AG20443 (cell line): ENCODE data around the gene SERGEF.
A peak's percentile ranks its signal among the peaks of the same experiment; 100 is the strongest.
"Not testable (repeated sequence)": the region's sequence is repeated elsewhere in the genome, so short reads cannot be mapped to it uniquely, and the experiment has no call there.

Experiments used
- DNase-seq: peaks from one replicate; pipeline ENCODE4 v3.0.0; 2012; ENCODE audit warnings: low spot score, mixed read lengths

Gene SERGEF

GRCh38 chr11:18000760-18001159 lies 12.1 kb downstream of the SERGEF start:
- DNase-seq = no peak

GRCh38 chr11:18000128-18000527 lies 12.7 kb downstream of the SERGEF start:
- not testable (repeated sequence) for DNase-seq

GRCh38 chr11:17992916-17993315 lies 19.9 kb downstream of the SERGEF start:
- no peak for DNase-seq

GRCh38 chr11:17991783-17992433 lies 20.9 kb downstream of the SERGEF start:
- DNase-seq = peak; percentile 74

GRCh38 chr11:17989306-17989705 lies 23.5 kb downstream of the SERGEF start:
- DNase-seq = no peak

- DNase-seq = no peak
Measured at GRCh38 chr11:17988465-17988864, 24.4 kb downstream of the SERGEF start.

GRCh38 chr11:17987826-17988225 lies 25.0 kb downstream of the SERGEF start:
- DNase-seq = no peak

- DNase-seq = no peak
Measured at GRCh38 chr11:17986711-17987220, 26.1 kb downstream of the SERGEF start.

GRCh38 chr11:17986007-17986710 lies 26.7 kb downstream of the SERGEF start:
- peak; percentile 90 for DNase-seq

GRCh38 chr11:17985517-17985916 lies 27.3 kb downstream of the SERGEF start:
- DNase-seq = peak; percentile 21

- no peak for DNase-seq
Measured at GRCh38 chr11:17983569-17983968, 29.3 kb downstream of the SERGEF start.

- peak; percentile 57 for DNase-seq
Measured at GRCh38 chr11:17979770-17980371, 33.0 kb downstream of the SERGEF start.

- peak; percentile 85 for DNase-seq
Measured at GRCh38 chr11:17978553-17979287, 34.1 kb downstream of the SERGEF start.

GRCh38 chr11:17976651-17977050 lies 36.2 kb downstream of the SERGEF start:
- no peak for DNase-seq

- no peak for DNase-seq
Measured at GRCh38 chr11:17974246-17974645, 38.6 kb downstream of the SERGEF start.

GRCh38 chr11:17972987-17973386 lies 39.9 kb downstream of the SERGEF start:
- peak; percentile 90 for DNase-seq

- no peak for DNase-seq
Measured at GRCh38 chr11:17968206-17968605, 44.6 kb downstream of the SERGEF start.

GRCh38 chr11:17967661-17968060 lies 45.2 kb downstream of the SERGEF start:
- DNase-seq = no peak

GRCh38 chr11:17960091-17960490 lies 52.8 kb downstream of the SERGEF start:
- no peak for DNase-seq

GRCh38 chr11:17958446-17958845 lies 54.4 kb downstream of the SERGEF start:
- no peak for DNase-seq

GRCh38 chr11:17954395-17955252 lies 58.2 kb downstream of the SERGEF start:
- no peak for DNase-seq
